ENCODE measurements around the gene CLEC1A.
"Not testable (repeated sequence)": the region's sequence is repeated elsewhere in the genome, so short reads cannot be mapped to it uniquely, and the experiment has no call there.

CLEC1A gene

DNA sequence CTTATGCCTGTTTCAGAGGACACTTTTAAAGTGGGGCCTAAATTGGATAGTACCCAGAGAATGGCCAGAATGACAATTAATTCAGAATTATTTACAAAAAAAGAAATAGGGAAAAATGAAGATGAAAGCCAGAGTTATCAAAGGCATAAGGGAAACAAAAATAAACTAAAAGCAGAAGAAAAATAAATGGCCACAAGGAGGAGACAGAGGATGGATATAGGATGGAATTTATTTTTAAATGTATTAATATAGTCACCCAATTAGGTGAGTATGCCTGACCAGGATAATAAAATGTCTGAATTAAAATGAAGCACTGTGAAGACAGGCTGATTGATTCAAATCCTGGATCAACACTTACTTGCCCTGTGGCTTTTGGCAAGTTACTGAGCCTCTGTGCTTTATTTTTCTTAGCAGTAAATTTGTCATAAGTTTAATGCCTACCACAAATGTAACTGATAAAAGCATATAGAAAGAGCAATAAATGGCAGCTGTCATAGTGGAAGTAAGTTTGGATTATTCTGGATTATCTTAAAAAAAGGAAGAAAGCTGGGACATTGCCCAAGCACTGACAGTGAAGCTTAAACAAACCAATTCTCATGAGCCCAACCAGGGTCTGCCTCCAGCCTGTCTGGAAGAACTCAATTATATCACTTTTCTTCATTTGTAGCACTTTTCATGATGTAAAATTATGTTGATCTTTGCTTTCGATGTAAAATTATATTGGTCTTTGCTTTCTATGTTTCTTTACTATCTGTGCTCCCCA lies 64.8 kb downstream of the CLEC1A start:
- DNase-seq: no peak

GRCh38 chr12:10031771-10032175 lies 67.0 kb downstream of the CLEC1A start:
- DNase-seq: no peak

DNA sequence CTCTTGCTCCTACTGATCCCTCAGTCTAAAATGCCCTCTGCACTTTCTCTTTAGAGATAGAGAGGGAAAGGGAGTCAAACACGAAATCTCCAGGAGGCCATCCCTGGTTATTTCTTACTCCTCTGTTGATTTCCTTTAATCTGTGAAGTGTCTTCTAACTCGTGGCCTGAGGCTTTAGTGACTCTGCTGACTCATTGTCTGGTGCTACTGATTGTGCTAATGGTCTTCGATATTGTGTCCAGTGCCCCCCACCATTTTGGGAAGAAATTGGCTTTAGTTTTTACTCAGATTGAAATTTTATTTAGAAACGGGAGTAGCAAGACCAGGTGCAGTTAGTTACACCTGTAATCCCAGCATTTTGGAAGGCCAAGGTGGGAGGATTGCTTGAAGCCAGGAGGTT lies 67.5 kb downstream of the CLEC1A start:
- DNase-seq: no peak

- DNase-seq: no peak
Observed at GRCh38 chr12:10030446-10030845, 68.3 kb downstream of the CLEC1A start, which contains the start of gene CLEC9A. Gene CLEC9A (plus strand): TSS chr12:10030682. CDS start chr12:10052688, 22,006 bp downstream.

GRCh38 chr12:10027721-10028120 lies 71.1 kb downstream of the CLEC1A start:
- no peak for DNase-seq

- DNase-seq: no peak
Observed at GRCh38 chr12:10027311-10027710, 71.5 kb downstream of the CLEC1A start.

DNA sequence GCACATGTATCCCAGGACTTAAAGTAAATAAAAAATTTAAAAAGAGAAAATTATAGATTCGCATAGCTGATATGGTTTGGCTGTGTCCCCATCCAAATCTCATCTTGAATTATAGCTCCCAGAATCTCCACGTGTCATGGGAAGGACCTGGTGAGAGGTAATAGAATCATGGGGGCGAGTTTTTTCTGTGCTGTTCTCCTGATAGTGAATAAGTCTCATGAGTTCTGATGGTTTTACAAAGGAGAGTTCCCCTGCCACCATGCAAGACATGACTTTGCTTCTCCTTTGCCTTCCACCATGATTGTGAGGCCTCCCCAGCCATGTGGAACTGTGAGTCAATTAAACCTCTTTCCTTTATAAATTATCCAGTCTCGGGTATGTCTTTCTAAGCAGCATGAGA lies 72.1 kb downstream of the CLEC1A start:
- DNase-seq: not testable (repeated sequence)

- DNase-seq: no peak
Observed at GRCh38 chr12:10025236-10025635, 73.5 kb downstream of the CLEC1A start.

- DNase-seq: no peak
Observed at GRCh38 chr12:10021342-10021741, 77.4 kb downstream of the CLEC1A start.
